NCI-H2171 treated with DMSO at 0.1 percent for 48 hours (cell line): ENCODE measurements around the gene PLD2.
"Not testable (repeated sequence)": the region's sequence is repeated elsewhere in the genome, so short reads cannot be mapped to it uniquely, and the experiment has no call there.

Source experiments
- DNase-seq: peaks from one replicate; lab custom pipeline; 2025; lab: John Stamatoyannopoulos, UW

The PLD2 gene

DNA sequence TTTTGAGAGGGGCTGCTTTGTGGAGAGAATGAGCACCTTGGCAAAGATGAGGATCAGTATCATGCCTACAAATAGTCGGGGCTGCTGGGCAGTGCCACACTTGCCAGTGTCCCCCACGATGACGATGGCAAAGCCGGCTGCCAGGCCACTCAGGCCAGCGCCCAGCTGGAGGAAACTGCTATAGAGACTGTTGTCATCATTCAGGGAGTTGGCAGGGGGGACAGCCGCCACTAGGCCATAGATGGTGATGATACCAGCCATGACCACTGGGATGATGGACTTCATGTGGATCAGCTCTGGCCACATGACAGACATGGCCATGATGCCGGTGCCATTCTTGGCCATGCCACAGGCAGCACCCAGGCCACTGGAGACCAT, 50.0 kb downstream of the PLD2 start:
- DNase-seq: no peak

DNA sequence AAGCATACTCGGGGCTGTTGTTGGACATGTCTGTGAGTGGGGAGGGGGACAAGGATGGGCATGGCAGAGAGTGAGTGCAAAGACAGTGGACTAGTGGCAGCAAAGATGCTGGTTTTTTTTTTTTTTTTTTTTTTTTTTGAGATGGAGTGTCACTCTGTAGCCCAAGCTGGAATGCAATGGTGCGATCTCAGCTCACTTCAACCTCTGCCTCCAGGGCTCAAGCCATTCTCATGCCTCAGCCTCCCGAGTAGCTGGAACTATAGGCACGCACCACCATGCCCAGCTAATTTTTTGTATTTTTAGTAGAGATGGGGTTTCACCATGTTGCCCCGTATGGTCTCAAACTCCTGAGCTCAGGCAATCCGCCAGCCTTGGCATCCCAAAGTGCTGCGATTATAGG, 50.4 kb downstream of the PLD2 start:
- not testable (repeated sequence) for DNase-seq

DNA sequence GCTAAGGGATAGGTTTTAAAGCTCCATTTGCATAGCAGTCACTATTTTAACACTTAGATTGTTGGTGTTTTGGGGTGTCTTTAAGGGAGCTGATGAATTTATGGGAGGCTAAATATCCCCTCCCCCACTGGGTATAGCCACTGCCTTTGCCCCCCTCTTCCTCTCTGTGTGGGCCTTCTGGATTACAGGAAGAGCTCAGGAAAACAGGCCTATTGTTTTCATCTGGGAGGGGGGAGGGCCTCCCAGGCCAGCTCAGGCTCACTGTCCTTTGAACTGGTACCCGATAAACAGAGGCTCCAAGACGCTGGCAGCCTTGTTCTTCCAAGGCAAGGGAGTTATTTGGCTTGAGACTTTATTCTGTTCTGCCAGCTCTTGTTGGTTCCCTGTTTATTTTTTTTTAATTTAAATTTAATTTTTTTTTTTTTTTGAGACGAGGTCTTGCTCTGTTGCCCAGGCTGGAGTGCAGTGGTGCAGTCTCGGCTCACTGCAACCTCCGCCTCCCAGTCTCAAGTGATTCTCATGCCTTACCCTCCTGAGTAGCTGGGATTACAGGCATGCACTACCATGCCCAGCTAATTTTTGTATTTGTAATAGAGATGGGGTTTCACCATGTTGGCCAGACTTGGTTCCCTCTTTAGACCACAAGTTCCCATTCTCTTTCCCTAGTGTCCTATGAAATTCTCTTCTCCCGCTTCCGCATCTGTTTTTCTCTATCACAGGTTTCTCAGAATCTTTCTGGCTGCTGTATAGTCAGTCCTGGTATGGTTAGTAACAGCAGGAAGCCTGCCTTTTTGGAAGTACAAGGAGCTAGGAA, 51.3 kb downstream of the PLD2 start:
- DNase-seq: no peak

- DNase-seq: no peak
Observed at GRCh38 chr17:4858882-4859260, 51.9 kb downstream of the PLD2 start.

- no peak for DNase-seq
Observed at GRCh38 chr17:4859816-4860625, 53.1 kb downstream of the PLD2 start.

DNA sequence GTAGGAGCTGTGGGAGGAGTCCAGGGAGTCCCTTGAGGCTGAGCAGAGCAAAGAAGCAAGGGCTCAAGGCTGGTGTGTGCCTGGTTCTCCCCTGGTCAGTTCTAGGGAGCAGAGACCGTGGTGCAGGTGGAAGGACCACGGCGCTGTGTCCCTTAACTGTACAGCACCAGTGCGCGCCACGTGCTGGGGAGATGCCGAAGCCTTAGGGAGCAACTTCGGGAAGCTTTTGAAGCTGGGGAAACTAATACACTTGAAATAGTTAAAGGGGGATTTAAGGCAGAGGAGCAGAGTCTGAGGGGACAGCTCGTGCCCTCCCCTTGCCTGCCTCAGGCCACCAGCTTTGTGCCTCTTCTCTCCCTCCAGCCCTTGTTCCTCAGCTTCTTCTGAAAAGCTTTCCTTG, 53.7 kb downstream of the PLD2 start:
- no peak for DNase-seq

DNA sequence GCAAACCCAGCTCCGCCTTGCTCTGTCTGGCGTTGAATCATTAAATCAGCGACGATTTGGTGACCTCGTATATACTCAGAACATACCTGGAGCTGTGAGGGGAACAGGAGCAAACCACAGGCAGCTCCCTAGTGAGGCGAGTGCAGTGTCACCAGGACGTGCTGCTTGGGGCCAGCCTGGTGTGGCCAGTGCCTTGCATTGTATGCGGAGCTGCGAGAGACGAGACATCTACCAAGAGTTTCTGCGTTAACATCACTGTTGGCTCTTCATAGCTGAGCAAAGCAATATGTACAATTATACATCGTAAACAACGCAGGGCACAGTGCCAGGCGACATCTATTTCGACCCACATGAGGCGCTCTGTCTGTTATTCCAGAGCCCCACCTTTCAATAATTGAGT, 54.1 kb downstream of the PLD2 start:
- DNase-seq: no peak

DNA sequence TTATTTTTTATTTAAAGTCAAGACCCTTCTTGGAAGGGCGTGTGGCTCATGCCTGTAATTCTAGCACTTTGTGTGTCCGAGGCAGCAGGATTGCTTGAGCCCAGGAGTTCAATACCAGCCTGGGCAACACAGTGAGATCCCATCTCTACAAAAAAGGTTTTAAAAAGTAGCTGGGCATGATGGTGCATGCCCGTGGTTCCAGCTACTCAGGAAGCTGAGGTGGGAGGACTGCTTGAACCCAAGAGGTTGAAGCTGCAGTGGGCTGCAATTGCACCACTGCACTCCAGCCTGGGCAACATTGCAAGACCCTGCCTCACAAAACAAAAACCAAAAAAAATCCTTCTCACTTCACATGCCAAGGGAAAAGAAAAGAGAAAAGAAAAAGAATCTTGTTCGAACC, 55.8 kb downstream of the PLD2 start:
- DNase-seq: no peak

DNA sequence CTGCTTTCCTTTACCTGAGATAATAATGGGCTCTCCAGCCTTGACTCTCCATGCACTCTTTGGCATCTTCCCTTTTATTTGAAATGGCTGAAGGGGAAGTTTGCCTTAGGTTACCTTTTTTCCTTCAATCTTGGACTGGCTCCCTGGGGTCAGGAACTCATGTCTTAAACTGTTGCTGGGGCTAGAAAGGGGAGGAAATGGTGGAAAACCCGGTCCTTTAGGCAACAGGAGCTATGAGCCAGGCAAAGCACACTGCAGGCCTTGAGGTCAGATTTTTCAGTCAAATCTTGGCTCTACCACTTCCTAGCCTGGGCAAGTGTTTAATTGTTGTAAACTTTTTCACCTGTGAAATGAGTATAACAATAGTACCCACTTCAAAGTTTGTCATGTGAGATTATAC, 56.4 kb downstream of the PLD2 start:
- no peak for DNase-seq

GRCh38 chr17:4867535-4867934, 60.6 kb downstream of the PLD2 start:
- not testable (repeated sequence) for DNase-seq

DNA sequence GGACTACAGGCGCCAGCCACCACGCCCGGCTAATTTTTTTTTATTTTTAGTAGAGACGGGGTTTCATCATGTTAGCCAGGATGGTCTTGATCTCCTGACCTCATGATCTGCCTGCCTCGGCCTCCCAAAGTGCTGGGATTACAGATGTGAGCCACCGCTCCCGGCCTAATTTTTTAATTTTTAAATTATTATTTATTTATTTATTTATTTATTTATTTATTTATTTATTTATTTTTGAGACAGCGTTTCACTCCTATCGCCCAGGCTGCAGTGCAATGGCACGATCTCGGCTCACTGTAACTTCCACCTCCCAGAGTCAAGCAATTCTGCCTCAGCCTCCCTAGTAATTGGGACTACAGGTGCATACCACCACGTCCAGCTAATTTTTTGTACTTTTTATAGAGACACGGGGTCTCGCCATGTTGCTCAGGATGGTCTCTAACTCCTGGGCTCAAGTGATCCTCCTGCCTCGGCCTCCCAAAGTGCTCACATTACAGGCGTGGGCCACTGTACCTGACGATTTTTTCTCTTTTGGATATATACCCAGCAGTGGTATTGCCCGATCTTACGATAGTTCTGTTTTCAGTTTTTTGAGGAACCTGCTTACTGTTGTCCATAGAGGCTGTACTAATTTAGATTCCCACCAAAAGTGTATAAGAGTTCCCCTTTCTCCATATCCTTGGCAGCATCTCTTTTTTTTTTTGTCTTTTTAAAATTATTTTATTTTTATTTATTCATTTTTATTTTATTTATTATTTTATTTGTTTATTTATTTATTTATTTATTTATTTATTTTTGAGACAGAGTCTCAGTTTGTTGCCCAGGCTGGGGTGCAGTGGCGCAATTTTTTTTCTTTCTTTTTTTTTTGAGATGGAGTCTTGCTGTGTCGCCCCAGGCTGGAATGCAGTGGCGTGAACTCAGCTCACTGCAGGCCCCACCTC, 62.4 kb downstream of the PLD2 start:
- not testable (repeated sequence) for DNase-seq

DNA sequence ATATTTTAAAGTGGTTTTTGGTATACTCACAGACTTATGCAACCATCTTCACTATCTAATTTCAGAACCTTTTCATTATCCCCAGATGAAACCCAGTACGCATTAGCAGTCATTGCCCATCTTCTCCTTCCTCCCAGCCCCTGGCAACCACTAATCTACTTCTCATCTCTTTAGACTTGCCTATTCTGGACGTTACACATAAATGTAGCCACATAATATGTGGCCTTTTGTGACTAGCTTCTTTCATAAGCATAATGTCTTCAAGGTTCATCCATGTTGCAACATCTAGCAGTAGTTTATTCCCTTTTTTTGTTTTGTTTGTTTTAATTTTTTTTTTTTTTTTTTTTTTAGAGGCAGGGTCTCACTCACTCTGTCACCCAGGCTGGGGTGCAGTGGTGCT, 63.9 kb downstream of the PLD2 start:
- DNase-seq: no peak

- DNase-seq: no peak
Observed at GRCh38 chr17:4872786-4873185, 65.8 kb downstream of the PLD2 start.
